ENCODE data around the gene ROPN1. TPM values are rescaled to one million over a fixed set of nuclear protein-coding genes. Genes with fewer than 3 reads are reported as not detected.

The ROPN1 gene
- total RNA-seq, 3 donors from 2014 or later (not counting 1 experiment from before 2014, with no cell fraction given), result not detected

GRCh38 chr3:123920383-123920782 lies 71.5 kb downstream of the ROPN1 start:
- no peak overlapping the region for H3K4me3 ChIP-seq (ENCODE audit: low read length)
- TF ChIP-seq CTCF (IDR thresholded peaks at IDR 0.05), result no peak
- H3K9me3 ChIP-seq (ENCODE audit: control insufficient read depth, insufficient read depth, low read length), result peaks cover 7% of the 10 kb centered on the region
- Mint-ChIP-seq H3K27me3 (ENCODE audit: low read depth in 2 of 2) (no peaks in the 10 kb centered on the region), H3K36me3 (peaks cover 57% of the 10 kb centered on the region), H3K27ac (no peak overlapping the region), H3K9me3 (peaks cover 14 to 35% of the 10 kb centered on the region in 2 donors), H3K4me1 (no peaks in the 10 kb centered on the region), H3K4me3 (no peak overlapping the region)
- ATAC-seq, result no peak
- DNase-seq, result no peak
- H3K27ac ChIP-seq (ENCODE audit: low read length), result no peak overlapping the region
- intact Hi-C loops (cut with micrococcal nuclease), result no loop called here
- WGBS (ENCODE audit: insufficient coverage), result 100% methylated on average over 1 of the region's 1 CpG
- H3K27me3 ChIP-seq (ENCODE audit: control insufficient read depth, insufficient read depth, low read length), result no peaks in the 10 kb centered on the region
- peaks cover 8% of the 10 kb centered on the region for H3K36me3 ChIP-seq (ENCODE audit: control insufficient read depth, insufficient read depth, low read length)
- no peaks in the 10 kb centered on the region for H3K4me1 ChIP-seq (ENCODE audit: control insufficient read depth, insufficient read depth, low read length)

- peaks cover 7% of the 10 kb centered on the region for H3K9me3 ChIP-seq (ENCODE audit: control insufficient read depth, insufficient read depth, low read length)
- intact Hi-C loops (cut with micrococcal nuclease), result no loop called here
- Mint-ChIP-seq H3K4me3 (no peak overlapping the region), H3K9me3 (peaks cover 14 to 34% of the 10 kb centered on the region in 2 donors), H3K36me3 (peaks cover 48% of the 10 kb centered on the region), H3K4me1 (no peaks in the 10 kb centered on the region), H3K27me3 (ENCODE audit: low read depth in 2 of 2) (no peaks in the 10 kb centered on the region), H3K27ac (no peak overlapping the region)
- H3K36me3 ChIP-seq (ENCODE audit: control insufficient read depth, insufficient read depth, low read length), result peaks cover 8% of the 10 kb centered on the region
- ATAC-seq, result no peak
- TF ChIP-seq CTCF (IDR thresholded peaks at IDR 0.05), result no peak
- H3K4me3 ChIP-seq (ENCODE audit: low read length), result no peak overlapping the region
- H3K27me3 ChIP-seq (ENCODE audit: control insufficient read depth, insufficient read depth, low read length), result no peaks in the 10 kb centered on the region
- 98% methylated on average over 3 of the region's 3 CpGs for WGBS (ENCODE audit: insufficient coverage)
- no peak overlapping the region for H3K27ac ChIP-seq (ENCODE audit: low read length)
- no peaks in the 10 kb centered on the region for H3K4me1 ChIP-seq (ENCODE audit: control insufficient read depth, insufficient read depth, low read length)
- no peak for DNase-seq
These were observed 72.6 kb downstream of the ROPN1 start for GRCh38 chr3:123919353-123919752.

Other genes starting within 250 kb of the ROPN1 start
- gene MYLK, start 107.8 kb downstream of the ROPN1 start, total RNA-seq, result 1 to 10 TPM in 2 of 3 donors, under 1 TPM in 1; 0.39 to 5.4 (median 3.4) TPM
- 10 to 100 TPM; 34.7 to 38.5 (median 37.8) TPM for gene CCDC14, start 30.9 kb downstream of the ROPN1 start, total RNA-seq
- gene KALRN, start 41.2 kb upstream of the ROPN1 start, total RNA-seq, result 1 to 10 TPM; 1.5 to 4.2 (median 2.3) TPM